Activated CD4-positive, alpha-beta T cell treated with anti-CD3 and anti-CD28 coated beads, Interleukin-2, amount 50 U/mL, for 24 hours (primary cell): ENCODE data around the gene ATP1A4.

Experiments
- DNase-seq, 2 donors: peaks; one replicate each; pipeline ENCODE4 v3.0.0-alpha.2; 2020; ENCODE audit warnings: low read depth in 1 of 2, low spot score in 1 of 2

ATP1A4 gene

GRCh38 chr1:160224606-160225005 lies 73.2 kb downstream of the ATP1A4 start:
- DNase-seq: no peak

- no peak for DNase-seq
These were observed 73.9 kb downstream of the ATP1A4 start for GRCh38 chr1:160225345-160225744.

- no peak for DNase-seq
These were observed 75.2 kb downstream of the ATP1A4 start for GRCh38 chr1:160226623-160227022.

GRCh38 chr1:160227034-160227433 lies 75.6 kb downstream of the ATP1A4 start:
- DNase-seq: no peak

GRCh38 chr1:160227561-160227960 lies 76.2 kb downstream of the ATP1A4 start:
- no peak for DNase-seq

- DNase-seq: no peak
These were observed 77.0 kb downstream of the ATP1A4 start for GRCh38 chr1:160228431-160228830.

GRCh38 chr1:160232911-160233310 lies 81.5 kb downstream of the ATP1A4 start:
- DNase-seq: no peak
